Vagina (tissue), 2 donors: Measurements from ENCODE around the gene IRF6. TPM values are rescaled to one million over a fixed set of nuclear protein-coding genes. Genes with fewer than 3 reads are reported as not detected.

Source experiments
- DNase-seq, 2 donors: peaks; one replicate each; pipeline ENCODE4 v3.0.0-alpha.2; 2017; ENCODE audit errors: extremely low spot score in 2 of 2
- H3K27ac ChIP-seq: fragments of 200-600 bp; sonication (generic); one replicate; pipeline ENCODE4 v1.5.1; 2019
- H3K27me3 ChIP-seq: fragments of 200-600 bp; sonication (generic); one replicate; pipeline ENCODE4 v1.5.1; 2019
- H3K36me3 ChIP-seq, 2 donors: fragments of 200-600 bp; sonication (generic); one replicate each; pipeline ENCODE4 v1.5.1; 2017 to 2019
- H3K4me1 ChIP-seq: fragments of 200-600 bp; sonication (generic); one replicate; pipeline ENCODE4 v1.5.1; 2019
- H3K4me3 ChIP-seq, 2 donors: fragments of 200-600 bp; sonication (generic); 1 replicate in 1 of 2; 2 replicates in 1 of 2; pipeline ENCODE4 v1.5.1; 2016 to 2019
- H3K9me3 ChIP-seq: fragments of 200-600 bp; sonication (generic); one replicate; pipeline ENCODE4 v1.5.1; 2019
- CTCF ChIP-seq, 3 experiments: fragments of 450-650 bp in 2 of 3; fragments of 200-600 bp in 1 of 3; sonication (generic) in 1 of 3; IDR thresholded peaks; one replicate each; pipeline ENCODE4 v1.5.1; 2017 to 2019; ENCODE audit warnings: antibody characterized with exemption in 3 of 3, mild to moderate bottlenecking in 2 of 3, moderate library complexity in 2 of 3
- POLR2A ChIP-seq, 2 donors: fragments of 450-650 bp; IDR thresholded peaks; one replicate each; pipeline ENCODE4 v1.6.1; 2017; ENCODE audit warnings: antibody characterized with exemption in 2 of 2, mild to moderate bottlenecking in 2 of 2, moderate library complexity in 2 of 2
- POLR2AphosphoS5 ChIP-seq, 2 donors: sonication (generic); formaldehyde crosslinking; IDR thresholded peaks; one replicate each; pipeline ENCODE4 v1.9.0; 2017; ENCODE audit warnings: antibody characterized with exemption in 2 of 2, mild to moderate bottlenecking in 2 of 2, low read depth in 1 of 2; ENCODE audit not compliant: insufficient read depth in 1 of 2
- intact Hi-C: fragments of 100-400 bp; cut with DNase I; formaldehyde crosslinking; loops from one replicate; pipeline ENCODE4 v1.15.1; 2023
- total RNA-seq: library from RNA; depleted of rRNA; stranded (reverse); fragments of >200 nt; gene quantifications from one replicate; pipeline ENCODE4 v1.2.3, GENCODE V29; 2016

The IRF6 gene
- total RNA-seq, 1 donor from 2014 or later: 83.5 TPM

DNA sequence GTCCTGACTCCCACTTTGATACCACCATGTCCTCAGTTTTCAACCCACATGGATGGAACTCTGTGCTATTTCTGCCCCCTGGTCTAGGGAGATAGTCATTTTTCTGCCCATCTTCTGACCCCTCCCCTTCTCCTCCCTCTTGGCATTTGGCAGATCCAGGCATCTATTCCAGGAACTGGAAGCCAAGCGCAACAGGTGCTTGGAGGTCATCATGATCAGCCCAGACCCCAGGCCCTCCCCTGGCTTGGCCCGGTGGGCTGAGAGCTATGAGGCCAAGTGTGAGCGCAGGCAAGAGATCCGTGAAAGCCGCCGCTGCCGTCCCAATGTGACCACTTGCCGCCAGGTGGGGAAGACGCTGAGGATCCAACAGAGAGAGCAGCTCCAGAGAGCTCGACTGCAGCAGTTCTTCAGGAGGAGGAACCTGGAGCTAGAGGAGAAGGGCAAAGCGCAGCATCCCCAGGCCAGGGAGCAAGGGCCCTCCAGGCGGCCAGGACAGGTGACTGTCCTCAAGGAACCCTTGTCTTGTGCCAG, 46.0 kb downstream of the IRF6 start:
- Histone ChIP-seq H3K27ac (no peak overlapping the region), H3K4me3 (no peak overlapping the region), H3K27me3 (no peaks in the 10 kb centered on the region), H3K36me3 (no peaks in the 10 kb centered on the region), H3K4me1 (no peaks in the 10 kb centered on the region), H3K9me3 (no peaks in the 10 kb centered on the region)
- intact Hi-C loops: no loop called here
- no peak for DNase-seq
- no peak for TF ChIP-seq CTCF (IDR thresholded peaks at IDR 0.05)

DNA sequence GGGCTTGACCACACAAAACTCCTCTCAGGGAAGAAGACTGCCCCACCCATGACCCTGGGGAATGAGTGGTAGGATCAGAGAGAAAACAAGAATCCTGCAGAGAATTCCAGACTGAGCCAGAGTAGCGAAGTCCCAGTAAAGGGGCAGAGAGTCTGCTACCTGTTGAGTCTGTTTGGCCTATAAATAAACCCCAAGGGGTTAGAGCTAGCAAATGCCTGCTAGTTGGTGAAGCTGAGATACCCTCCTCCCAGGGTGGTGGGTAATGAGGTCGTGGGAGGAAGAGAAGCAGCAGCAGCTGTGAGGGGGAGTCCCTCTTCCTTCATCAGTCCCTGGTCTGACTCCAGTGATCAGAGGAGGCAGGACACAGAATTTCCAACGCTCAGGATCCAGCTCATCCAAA, 47.5 kb downstream of the IRF6 start:
- DNase-seq: no peak
- intact Hi-C loops: no loop called here
- Histone ChIP-seq H3K27ac (peak overlapping the region; percentile 13), H3K27me3 (no peaks in the 10 kb centered on the region), H3K9me3 (no peaks in the 10 kb centered on the region), H3K4me1 (no peaks in the 10 kb centered on the region), H3K4me3 (no peak overlapping the region), H3K36me3 (no peaks in the 10 kb centered on the region)
- TF ChIP-seq POLR2A (IDR thresholded peaks at IDR 0.05): no peak
- no peak for TF ChIP-seq CTCF (IDR thresholded peaks at IDR 0.05)
- no peak for TF ChIP-seq POLR2AphosphoS5 (IDR thresholded peaks at IDR 0.05; ENCODE audit: insufficient read depth in 1 of 2, low read depth in 1 of 2)

GRCh38 chr1:209756615-209757445, 49.1 kb downstream of the IRF6 start:
- TF ChIP-seq POLR2A (IDR thresholded peaks at IDR 0.05) (no peak), CTCF (IDR thresholded peaks at IDR 0.05) (no peak), POLR2AphosphoS5 (IDR thresholded peaks at IDR 0.05; ENCODE audit: insufficient read depth in 1 of 2, low read depth in 1 of 2) (no peak)
- no peaks in the 10 kb centered on the region for H3K36me3 ChIP-seq
- no peak overlapping the region for H3K27ac ChIP-seq
- no peaks in the 10 kb centered on the region for H3K27me3 ChIP-seq
- intact Hi-C loops: no loop called here
- H3K9me3 ChIP-seq: no peaks in the 10 kb centered on the region
- H3K4me3 ChIP-seq: peak overlapping the region; percentile 4 to 29
- no peaks in the 10 kb centered on the region for H3K4me1 ChIP-seq
- no peak for DNase-seq

GRCh38 chr1:209755926-209756614, 49.9 kb downstream of the IRF6 start, which contains the start of gene TRAF3IP3:
Gene TRAF3IP3 (plus strand): TSS chr1:209756053. CDS start chr1:209760040, 3,987 bp downstream.
- H3K36me3 ChIP-seq: no peaks in the 10 kb centered on the region
- H3K4me1 ChIP-seq: no peaks in the 10 kb centered on the region
- no peaks in the 10 kb centered on the region for H3K9me3 ChIP-seq
- TF ChIP-seq POLR2A (IDR thresholded peaks at IDR 0.05): no peak
- TF ChIP-seq CTCF (IDR thresholded peaks at IDR 0.05): no peak
- no peak for TF ChIP-seq POLR2AphosphoS5 (IDR thresholded peaks at IDR 0.05; ENCODE audit: insufficient read depth in 1 of 2, low read depth in 1 of 2)
- peak within 1 kb of the TSS; percentile 4 to 29 for H3K4me3 ChIP-seq
- DNase-seq: no peak
- no peaks in the 10 kb centered on the region for H3K27me3 ChIP-seq
- intact Hi-C loops: no loop called here
- H3K27ac ChIP-seq: no peak within 1 kb of the TSS
